Fibroblast of the aortic adventitia (primary cell): ENCODE data around the gene C10orf120. TPM values are rescaled to one million over a fixed set of nuclear protein-coding genes. Genes with fewer than 3 reads are reported as not detected.

Experiments
- DNase-seq: peaks from one replicate; pipeline ENCODE4 v3.0.0-alpha.2; 2010; ENCODE audit warnings: low read depth
- H3K4me3 ChIP-seq: 2 replicates; pipeline ENCODE4 v1.5.1; 2011; ENCODE audit warnings: low read depth, mild to moderate bottlenecking, control low read depth, low read length, moderate library complexity
- CTCF ChIP-seq: IDR thresholded peaks from 2 replicates; pipeline ENCODE4 v1.5.1; 2011; ENCODE audit warnings: mild to moderate bottlenecking, low read length, control low read depth, inconsistent platforms; ENCODE audit not compliant: insufficient read depth
- total RNA-seq: library from RNA; depleted of rRNA; stranded (reverse); fragments of >200 nt; gene quantifications from 2 replicates; pipeline ENCODE4 v1.2.3, GENCODE V29; 2012; ENCODE audit warnings: low replicate concordance

C10orf120 gene
- total RNA-seq = not detected in 2 replicates

DNA sequence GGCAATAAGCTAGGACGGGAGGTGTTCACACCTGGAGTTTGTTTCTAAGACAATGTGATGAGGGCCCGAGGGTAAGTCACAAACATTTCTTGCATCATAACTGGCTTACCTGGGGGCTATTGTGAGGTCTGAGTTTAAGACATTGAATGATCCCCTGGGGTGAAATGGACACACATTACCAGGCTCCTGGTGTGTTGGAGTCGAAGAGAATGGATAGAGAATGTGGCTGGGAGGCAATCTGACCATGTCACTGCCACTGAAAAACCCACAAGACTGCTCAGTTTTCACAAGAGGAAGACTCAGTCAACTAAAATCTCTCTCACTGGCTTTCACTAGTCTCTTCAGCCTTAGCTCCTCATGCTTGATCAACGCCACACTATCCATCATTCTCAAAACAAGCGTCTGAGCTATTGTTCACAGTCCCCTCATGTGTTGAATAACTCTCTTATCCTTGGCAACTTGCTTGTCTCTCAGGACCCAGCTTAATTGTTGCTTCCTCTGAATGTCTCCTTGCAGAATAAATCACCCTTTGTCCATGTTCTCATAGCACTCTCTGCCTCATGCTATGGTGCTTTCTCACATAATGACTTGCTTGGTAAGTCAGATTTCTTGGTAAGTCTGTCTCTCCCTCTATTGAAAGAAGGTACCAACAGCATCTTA is at the start of gene C10orf120:
Gene C10orf120 (minus strand): TSS at position 51 of the 660 bp plus-strand sequence. CDS start 56 bp downstream, outside the sequence.
- no peak within 1 kb of the TSS for H3K4me3 ChIP-seq
- no peak for DNase-seq
- TF ChIP-seq CTCF = no peak

DNA sequence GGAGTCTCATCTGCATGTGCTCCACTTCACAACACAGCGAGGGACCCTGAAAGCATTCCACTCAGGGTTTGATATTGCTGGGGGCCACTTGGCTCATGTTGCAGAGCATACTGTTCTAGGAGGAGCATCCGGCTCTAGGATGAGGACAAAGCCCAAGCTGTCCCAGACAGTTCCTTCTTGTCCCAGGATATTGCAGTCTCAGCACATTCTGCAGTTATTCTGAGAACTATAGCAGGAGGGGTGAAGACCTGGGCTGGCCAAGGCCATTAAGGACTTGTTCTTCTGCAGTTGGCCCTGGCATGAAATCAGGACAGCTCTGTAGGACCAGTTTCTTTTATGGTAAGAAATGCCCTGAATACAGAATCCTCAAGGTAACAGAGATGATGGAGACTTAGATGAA is 48.9 kb upstream of the C10orf120 start:
- no peak overlapping the region for H3K4me3 ChIP-seq
- no peak for DNase-seq
- no peak for TF ChIP-seq CTCF

GRCh38 chr10:122746408-122746807 is 46.8 kb upstream of the C10orf120 start:
- DNase-seq = no peak

GRCh38 chr10:122744257-122744656 is 44.6 kb upstream of the C10orf120 start:
- H3K4me3 ChIP-seq = no peak overlapping the region
- TF ChIP-seq CTCF = no peak
- no peak for DNase-seq

More at GRCh38 chr10:122746408-122746807, 46.8 kb upstream of the C10orf120 start:
- no peak for TF ChIP-seq CTCF
- H3K4me3 ChIP-seq = no peak overlapping the region

GRCh38 chr10:122740640-122741039 is 41.0 kb upstream of the C10orf120 start:
- TF ChIP-seq CTCF = no peak
- DNase-seq = no peak
- H3K4me3 ChIP-seq = no peak overlapping the region

DNA sequence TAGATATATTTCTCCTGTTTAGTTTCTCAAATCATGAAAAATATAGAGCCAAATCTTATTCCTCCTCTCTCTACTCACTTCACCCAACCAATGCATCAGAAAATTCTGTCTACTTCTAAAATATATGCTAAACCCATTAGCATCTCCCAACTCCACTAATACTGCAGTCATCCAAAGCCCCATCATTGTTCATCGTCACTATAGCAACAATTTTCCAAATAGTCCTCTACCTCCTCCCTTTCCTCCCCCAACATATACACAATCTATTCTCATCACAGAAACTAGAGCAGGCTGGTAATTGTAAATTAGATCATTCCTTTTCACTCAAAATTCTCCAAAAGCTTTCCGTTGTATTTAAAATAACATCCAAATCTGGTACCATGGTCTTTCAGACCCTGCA is 38.4 kb upstream of the C10orf120 start:
- H3K4me3 ChIP-seq = no peak overlapping the region
- DNase-seq = no peak
- no peak for TF ChIP-seq CTCF
